Activated naive CD8-positive, alpha-beta T cell (primary cell): ENCODE data around the gene LTB4R2.

Source experiments
- H3K27ac Mint-ChIP-seq: one replicate; pipeline ENCODE4 v1.8.0; 2021; ENCODE audit warnings: mixed read lengths
- H3K27me3 Mint-ChIP-seq: one replicate; pipeline ENCODE4 v1.8.0; 2021; ENCODE audit warnings: mixed read lengths
- H3K36me3 Mint-ChIP-seq: one replicate; pipeline ENCODE4 v1.8.0; 2021; ENCODE audit warnings: mixed read lengths
- H3K4me1 Mint-ChIP-seq: one replicate; pipeline ENCODE4 v1.8.0; 2021; ENCODE audit warnings: low read depth, mixed read lengths
- H3K4me3 Mint-ChIP-seq: one replicate; pipeline ENCODE4 v1.8.0; 2021; ENCODE audit warnings: mild to moderate bottlenecking, mixed read lengths
- H3K9me3 Mint-ChIP-seq: one replicate; pipeline ENCODE4 v1.8.0; 2021; ENCODE audit warnings: low read depth, mixed read lengths

The LTB4R2 gene

DNA sequence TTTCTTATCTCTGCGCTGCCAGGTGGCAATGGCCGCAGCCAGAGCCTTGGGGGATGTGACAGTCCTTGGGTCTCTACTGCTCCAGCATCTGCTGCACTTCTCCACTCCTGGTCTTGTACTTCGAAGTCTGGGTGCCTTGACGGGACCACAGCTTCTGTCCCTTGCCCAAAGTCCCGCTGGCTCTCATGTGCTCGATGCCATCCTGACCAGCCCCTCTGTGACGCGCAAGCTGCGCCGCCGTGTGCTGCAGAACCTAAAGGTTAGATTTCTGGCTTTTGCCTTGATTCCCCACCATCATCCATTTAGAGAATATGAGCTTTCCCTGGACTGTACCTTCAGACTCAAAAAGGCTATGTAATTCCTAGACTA is 5.9 kb upstream of the LTB4R2 start:
- H3K27me3 Mint-ChIP-seq = no peaks in the 10 kb centered on the region
- H3K4me3 Mint-ChIP-seq = no peak overlapping the region
- H3K9me3 Mint-ChIP-seq = no peaks in the 10 kb centered on the region
- peaks cover 11% of the 10 kb centered on the region for H3K36me3 Mint-ChIP-seq
- H3K27ac Mint-ChIP-seq = no peak overlapping the region
- H3K4me1 Mint-ChIP-seq = peaks cover 26% of the 10 kb centered on the region

GRCh38 chr14:24307156-24307574 is 2.8 kb upstream of the LTB4R2 start:
- no peaks in the 10 kb centered on the region for H3K9me3 Mint-ChIP-seq
- no peaks in the 10 kb centered on the region for H3K27me3 Mint-ChIP-seq
- H3K36me3 Mint-ChIP-seq = peaks cover 8% of the 10 kb centered on the region
- H3K4me3 Mint-ChIP-seq = no peak overlapping the region
- no peak overlapping the region for H3K27ac Mint-ChIP-seq
- H3K4me1 Mint-ChIP-seq = peaks cover 28% of the 10 kb centered on the region

DNA sequence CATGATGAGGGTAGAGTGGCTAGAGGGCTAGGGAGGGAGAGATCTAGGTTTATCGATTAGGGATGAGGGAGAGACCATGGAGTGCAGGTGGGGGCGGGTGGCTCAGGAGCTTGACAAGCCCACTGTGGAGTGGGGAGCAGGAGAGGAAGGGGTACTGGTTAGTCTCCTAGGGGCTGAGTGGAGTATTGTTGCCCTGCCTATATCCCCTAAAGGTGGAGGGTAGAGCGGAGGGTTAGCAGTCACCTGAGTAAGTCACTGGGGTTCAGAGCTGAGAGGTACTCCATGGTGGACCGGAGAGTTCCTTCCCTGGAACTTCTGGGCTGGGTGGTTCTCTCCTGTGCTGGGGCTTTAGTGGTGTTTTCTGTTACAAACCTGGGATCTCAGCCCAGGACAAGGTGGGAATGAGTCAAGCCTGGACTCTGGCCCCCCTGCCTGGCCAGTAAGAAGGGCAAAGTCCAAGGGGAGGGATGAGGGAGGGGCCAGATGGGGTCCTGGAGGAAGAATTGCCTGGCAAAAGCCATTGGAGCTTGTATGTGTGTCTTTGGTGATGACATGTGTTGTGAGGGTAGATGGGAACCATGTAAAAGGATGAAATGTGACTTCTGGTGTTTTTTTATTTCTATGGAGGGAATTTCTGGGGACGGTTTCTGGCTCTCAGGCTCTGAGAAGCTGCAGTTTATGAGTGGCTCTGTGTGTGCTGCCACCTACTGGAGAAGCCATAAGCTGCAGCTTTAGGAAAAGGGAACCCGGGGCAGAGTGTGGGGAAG is 2.2 kb upstream of the LTB4R2 start, which contains the start of gene CIDEB:
CIDEB (minus strand) TSS at position 403 of the 767 bp plus-strand sequence; CDS start at position 284, 119 bp downstream.
- Mint-ChIP-seq H3K9me3 (no peaks in the 10 kb centered on the region), H3K4me3 (no peak within 1 kb of the TSS), H3K36me3 (peaks cover 8% of the 10 kb centered on the region), H3K27ac (no peak within 1 kb of the TSS), H3K4me1 (peaks cover 34% of the 10 kb centered on the region), H3K27me3 (no peaks in the 10 kb centered on the region)

GRCh38 chr14:24308342-24309124 is 1.4 kb upstream of the LTB4R2 start:
- Mint-ChIP-seq H3K27me3 (no peaks in the 10 kb centered on the region), H3K4me1 (peaks cover 42% of the 10 kb centered on the region), H3K36me3 (peaks cover 8% of the 10 kb centered on the region), H3K9me3 (no peaks in the 10 kb centered on the region), H3K4me3 (no peak overlapping the region), H3K27ac (no peak overlapping the region)

- H3K4me3 Mint-ChIP-seq = peak overlapping the region; percentile 80
- peak overlapping the region; percentile 46 for H3K27ac Mint-ChIP-seq
- H3K36me3 Mint-ChIP-seq = peaks cover 3% of the 10 kb centered on the region
- H3K27me3 Mint-ChIP-seq = no peaks in the 10 kb centered on the region
- H3K9me3 Mint-ChIP-seq = no peaks in the 10 kb centered on the region
- H3K4me1 Mint-ChIP-seq = peaks cover 58% of the 10 kb centered on the region
Measured at GRCh38 chr14:24310265-24310645, 315 bp downstream of the LTB4R2 start.

DNA sequence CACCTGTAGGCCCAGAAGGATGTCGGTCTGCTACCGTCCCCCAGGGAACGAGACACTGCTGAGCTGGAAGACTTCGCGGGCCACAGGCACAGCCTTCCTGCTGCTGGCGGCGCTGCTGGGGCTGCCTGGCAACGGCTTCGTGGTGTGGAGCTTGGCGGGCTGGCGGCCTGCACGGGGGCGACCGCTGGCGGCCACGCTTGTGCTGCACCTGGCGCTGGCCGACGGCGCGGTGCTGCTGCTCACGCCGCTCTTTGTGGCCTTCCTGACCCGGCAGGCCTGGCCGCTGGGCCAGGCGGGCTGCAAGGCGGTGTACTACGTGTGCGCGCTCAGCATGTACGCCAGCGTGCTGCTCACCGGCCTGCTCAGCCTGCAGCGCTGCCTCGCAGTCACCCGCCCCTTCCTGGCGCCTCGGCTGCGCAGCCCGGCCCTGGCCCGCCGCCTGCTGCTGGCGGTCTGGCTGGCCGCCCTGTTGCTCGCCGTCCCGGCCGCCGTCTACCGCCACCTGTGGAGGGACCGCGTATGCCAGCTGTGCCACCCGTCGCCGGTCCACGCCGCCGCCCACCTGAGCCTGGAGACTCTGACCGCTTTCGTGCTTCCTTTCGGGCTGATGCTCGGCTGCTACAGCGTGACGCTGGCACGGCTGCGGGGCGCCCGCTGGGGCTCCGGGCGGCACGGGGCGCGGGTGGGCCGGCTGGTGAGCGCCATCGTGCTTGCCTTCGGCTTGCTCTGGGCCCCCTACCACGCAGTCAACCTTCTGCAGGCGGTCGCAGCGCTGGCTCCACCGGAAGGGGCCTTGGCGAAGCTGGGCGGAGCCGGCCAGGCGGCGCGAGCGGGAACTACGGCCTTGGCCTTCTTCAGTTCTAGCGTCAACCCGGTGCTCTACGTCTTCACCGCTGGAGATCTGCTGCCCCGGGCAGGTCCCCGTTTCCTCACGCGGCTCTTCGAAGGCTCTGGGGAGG is 985 bp downstream of the LTB4R2 start, which contains the start of gene LTB4R:
LTB4R (plus strand) TSS at position 857 of the 959 bp plus-strand sequence. CDS start 4,150 bp downstream, outside the sequence.
- Mint-ChIP-seq H3K27me3 (no peaks in the 10 kb centered on the region), H3K27ac (peak within 1 kb of the TSS; percentile 64), H3K4me3 (peak within 1 kb of the TSS; percentile 80), H3K9me3 (no peaks in the 10 kb centered on the region), H3K36me3 (peaks cover 2% of the 10 kb centered on the region), H3K4me1 (peaks cover 61% of the 10 kb centered on the region)

DNA sequence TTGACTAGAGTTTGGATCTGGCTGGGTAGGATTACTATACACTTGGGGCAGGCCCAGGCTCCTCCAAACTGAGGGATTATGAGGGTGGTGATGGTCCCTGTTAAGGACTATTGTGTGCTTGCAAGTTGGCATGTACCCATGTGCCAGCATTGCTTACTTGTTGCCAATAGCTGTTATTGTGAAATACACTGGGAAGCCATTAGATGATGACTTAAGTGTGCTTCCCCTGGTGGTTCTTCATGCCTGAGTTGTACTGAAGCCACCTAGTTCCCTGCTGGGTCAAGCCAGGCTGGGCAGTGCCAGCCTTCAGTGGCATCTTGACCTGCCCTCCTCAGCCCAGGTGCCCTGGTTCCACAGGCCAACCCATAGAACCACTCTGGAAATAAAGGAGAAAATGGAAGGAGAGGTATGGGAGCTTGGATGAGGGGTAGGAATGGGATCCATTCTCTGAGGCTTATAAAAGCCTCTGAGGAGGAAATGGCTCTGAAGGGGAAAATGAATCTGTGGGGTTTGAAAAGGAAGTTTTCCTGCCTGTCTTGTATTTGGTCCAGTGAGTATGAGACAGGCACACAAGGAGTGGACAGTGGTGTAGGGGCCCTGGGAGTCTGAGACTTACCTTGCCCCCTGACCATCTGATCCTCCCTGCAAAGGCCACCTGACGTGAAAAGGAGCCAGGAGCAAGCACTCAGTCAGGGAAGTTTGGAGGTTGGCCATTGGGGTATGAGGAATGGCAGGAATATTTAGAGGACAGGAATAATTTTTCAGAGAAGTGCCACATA is 2.1 kb downstream of the LTB4R2 start:
- Mint-ChIP-seq H3K27ac (peak overlapping the region; percentile 61), H3K4me1 (peaks cover 61% of the 10 kb centered on the region), H3K4me3 (peak overlapping the region; percentile 77), H3K27me3 (no peaks in the 10 kb centered on the region), H3K9me3 (no peaks in the 10 kb centered on the region), H3K36me3 (peaks cover 2% of the 10 kb centered on the region)

DNA sequence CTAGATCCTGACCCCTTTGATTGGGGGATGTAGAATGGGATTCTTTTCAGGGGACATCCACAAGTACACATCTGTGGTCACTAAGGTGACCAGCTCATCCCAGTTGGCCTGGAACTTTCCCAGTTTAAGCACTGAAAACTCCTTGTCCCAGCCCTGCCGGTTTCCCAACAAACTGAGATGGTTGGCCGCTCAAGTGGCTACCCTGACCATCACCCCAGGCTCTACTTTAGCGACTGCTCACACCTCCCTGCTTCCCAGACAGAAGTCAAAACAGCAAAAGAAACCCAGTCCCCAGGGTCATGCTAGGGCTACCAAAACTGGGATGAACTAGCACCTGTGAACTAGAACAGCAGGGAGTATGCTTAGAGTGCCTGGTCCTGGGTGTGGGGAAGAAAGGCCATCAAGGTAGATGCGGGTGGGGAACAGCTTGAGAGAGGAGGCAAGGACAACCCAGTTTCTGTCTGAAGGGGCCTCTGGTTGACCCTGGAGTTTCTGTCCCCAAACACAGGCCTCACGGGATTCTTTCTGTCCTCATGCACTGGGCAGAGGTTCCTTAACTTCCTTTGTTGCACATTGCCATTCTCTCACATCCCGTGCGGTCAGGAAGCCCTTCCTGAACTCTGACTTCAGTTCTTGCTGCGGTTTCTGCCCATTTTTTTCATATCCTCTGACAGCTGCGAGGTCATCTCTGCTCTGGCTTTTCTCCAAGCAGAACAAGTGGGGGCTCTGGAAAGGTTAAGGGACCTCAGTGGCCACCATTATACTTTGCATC is 3.0 kb downstream of the LTB4R2 start:
- H3K4me3 Mint-ChIP-seq = peak overlapping the region; percentile 49
- peak overlapping the region; percentile 41 for H3K27ac Mint-ChIP-seq
- H3K27me3 Mint-ChIP-seq = no peaks in the 10 kb centered on the region
- peaks cover 2% of the 10 kb centered on the region for H3K36me3 Mint-ChIP-seq
- H3K4me1 Mint-ChIP-seq = peaks cover 66% of the 10 kb centered on the region
- no peaks in the 10 kb centered on the region for H3K9me3 Mint-ChIP-seq

DNA sequence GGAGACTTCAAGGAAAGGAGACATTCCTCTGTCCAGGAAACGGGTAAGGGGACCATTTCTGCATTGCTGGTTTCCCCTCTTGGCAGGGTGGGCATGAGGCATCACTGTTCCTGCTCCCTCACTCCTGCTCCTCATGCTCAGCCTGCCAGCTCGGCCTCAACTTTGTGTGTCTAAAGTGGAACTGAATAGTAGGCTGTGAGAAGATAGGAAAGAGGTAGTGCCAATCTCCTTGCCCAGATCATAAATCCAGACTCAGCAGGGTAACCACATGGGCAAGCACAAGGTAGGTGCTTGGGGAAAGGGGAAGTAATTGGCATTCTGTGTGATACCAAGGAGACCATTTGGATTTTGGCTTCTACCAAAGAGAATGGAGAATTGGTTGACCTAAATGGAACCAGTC is 4.0 kb downstream of the LTB4R2 start:
- Mint-ChIP-seq H3K36me3 (peaks cover under 1% of the 10 kb centered on the region), H3K27ac (peak overlapping the region; percentile 5), H3K9me3 (no peaks in the 10 kb centered on the region), H3K4me1 (peaks cover 61% of the 10 kb centered on the region), H3K4me3 (peak overlapping the region; percentile 2), H3K27me3 (no peaks in the 10 kb centered on the region)

- H3K27ac Mint-ChIP-seq = no peak overlapping the region
- H3K4me3 Mint-ChIP-seq = no peak overlapping the region
- no peaks in the 10 kb centered on the region for H3K27me3 Mint-ChIP-seq
- H3K9me3 Mint-ChIP-seq = no peaks in the 10 kb centered on the region
- H3K4me1 Mint-ChIP-seq = peaks cover 55% of the 10 kb centered on the region
- no peaks in the 10 kb centered on the region for H3K36me3 Mint-ChIP-seq
Measured at GRCh38 chr14:24314377-24315193, 4.6 kb downstream of the LTB4R2 start.

DNA sequence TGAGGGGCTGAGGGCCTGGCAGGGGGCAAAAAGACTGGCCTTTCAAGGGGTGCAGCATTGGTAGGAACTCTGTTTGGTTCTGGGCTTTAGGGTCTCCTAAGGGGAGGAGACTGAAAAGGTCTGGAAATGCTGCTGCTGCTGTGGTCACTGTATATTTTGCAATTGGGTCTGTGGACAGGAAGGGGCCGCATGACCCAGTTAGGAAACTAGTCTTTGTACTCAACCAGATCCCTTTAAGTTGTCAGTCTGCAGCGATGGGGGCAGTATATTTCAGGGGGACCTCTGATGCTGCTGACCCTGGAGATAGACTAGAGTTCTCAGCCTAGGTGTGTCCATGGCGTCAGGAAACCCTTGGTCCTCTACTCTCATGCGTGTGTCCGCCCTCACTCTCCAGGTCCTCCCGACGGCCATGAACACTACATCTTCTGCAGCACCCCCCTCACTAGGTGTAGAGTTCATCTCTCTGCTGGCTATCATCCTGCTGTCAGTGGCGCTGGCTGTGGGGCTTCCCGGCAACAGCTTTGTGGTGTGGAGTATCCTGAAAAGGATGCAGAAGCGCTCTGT is 5.4 kb downstream of the LTB4R2 start:
- no peaks in the 10 kb centered on the region for H3K27me3 Mint-ChIP-seq
- no peak overlapping the region for H3K4me3 Mint-ChIP-seq

GRCh38 chr14:24315807-24316596 is 6.1 kb downstream of the LTB4R2 start:
- Mint-ChIP-seq H3K9me3 (no peaks in the 10 kb centered on the region), H3K4me3 (no peak overlapping the region), H3K27ac (no peak overlapping the region), H3K36me3 (no peaks in the 10 kb centered on the region), H3K4me1 (peaks cover 47% of the 10 kb centered on the region), H3K27me3 (no peaks in the 10 kb centered on the region)

More for the DNA sequence above, 5.4 kb downstream of the LTB4R2 start:
- Mint-ChIP-seq H3K36me3 (no peaks in the 10 kb centered on the region), H3K27ac (no peak overlapping the region), H3K9me3 (no peaks in the 10 kb centered on the region), H3K4me1 (peaks cover 47% of the 10 kb centered on the region)
